ENCODE measurements around the gene EXOC1.

Gene EXOC1

DNA sequence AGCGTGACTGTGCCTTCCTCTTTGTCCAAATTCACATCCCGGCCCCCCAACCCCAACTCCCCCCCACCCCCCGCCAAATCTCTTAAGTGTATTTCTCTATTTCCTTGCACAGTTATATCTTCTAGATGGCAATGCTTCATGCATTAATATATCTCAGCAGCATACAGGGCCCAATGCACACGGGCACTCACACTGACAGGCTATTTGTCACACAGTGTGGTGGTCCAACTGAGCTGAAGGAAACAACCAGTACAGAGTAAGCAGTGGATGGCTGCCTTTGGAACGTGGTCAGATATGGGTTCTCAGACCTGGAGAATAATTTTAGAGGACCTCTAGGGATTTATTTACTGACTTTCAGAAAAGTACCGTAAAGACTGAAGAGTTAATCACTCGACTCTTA is 681 bp downstream of the EXOC1 start:
- peak overlapping the region; percentile 83 for H2AFZ ChIP-seq (ENCODE audit: low read length, unreplicated experiment)
- peaks cover 20% of the 10 kb centered on the region for H3K4me1 ChIP-seq (ENCODE audit: control insufficient read depth, insufficient read depth, low read length, unreplicated experiment)
- peaks cover 8% of the 10 kb centered on the region for H3K36me3 ChIP-seq (ENCODE audit: insufficient read depth, low read length)
- no peaks in the 10 kb centered on the region for H3K27me3 ChIP-seq (ENCODE audit: insufficient read depth, low read length)
- H3K27ac ChIP-seq (ENCODE audit: low read depth, low read length) = peak overlapping the region; percentile 43
- H3K4me3 ChIP-seq (ENCODE audit: low read depth, low read length) = peak overlapping the region; percentile 82
- H3K79me2 ChIP-seq (ENCODE audit: control insufficient read depth, insufficient read depth, low read length, unreplicated experiment) = peaks cover 42% of the 10 kb centered on the region

DNA sequence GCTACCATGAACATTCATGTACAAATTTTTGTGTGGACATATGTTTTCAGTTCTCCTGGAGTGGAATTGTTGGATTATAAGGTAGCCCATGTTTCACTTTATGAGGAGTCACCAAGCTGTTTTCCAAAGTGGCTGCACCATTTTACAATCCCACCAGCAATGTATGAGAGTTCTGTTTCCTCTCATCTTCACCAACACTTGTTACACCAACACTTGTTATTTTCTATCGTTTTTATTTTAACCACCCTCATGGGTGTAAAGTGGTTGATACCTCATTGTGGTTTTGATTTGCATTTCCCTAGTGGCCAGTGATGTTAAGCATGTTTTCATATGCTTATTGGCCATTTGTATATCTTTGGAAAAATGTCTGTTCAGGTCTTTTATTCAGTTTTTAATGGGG is 4.1 kb downstream of the EXOC1 start:
- Histone ChIP-seq H3K27ac (ENCODE audit: low read depth, low read length) (no peak overlapping the region), H3K4me1 (ENCODE audit: control insufficient read depth, insufficient read depth, low read length, unreplicated experiment) (peaks cover 20% of the 10 kb centered on the region), H2AFZ (ENCODE audit: low read length, unreplicated experiment) (no peak overlapping the region), H3K36me3 (ENCODE audit: insufficient read depth, low read length) (peaks cover 8% of the 10 kb centered on the region), H3K4me3 (ENCODE audit: low read depth, low read length) (no peak overlapping the region), H3K27me3 (ENCODE audit: insufficient read depth, low read length) (no peaks in the 10 kb centered on the region), H3K79me2 (ENCODE audit: control insufficient read depth, insufficient read depth, low read length, unreplicated experiment) (peaks cover 46% of the 10 kb centered on the region)

DNA sequence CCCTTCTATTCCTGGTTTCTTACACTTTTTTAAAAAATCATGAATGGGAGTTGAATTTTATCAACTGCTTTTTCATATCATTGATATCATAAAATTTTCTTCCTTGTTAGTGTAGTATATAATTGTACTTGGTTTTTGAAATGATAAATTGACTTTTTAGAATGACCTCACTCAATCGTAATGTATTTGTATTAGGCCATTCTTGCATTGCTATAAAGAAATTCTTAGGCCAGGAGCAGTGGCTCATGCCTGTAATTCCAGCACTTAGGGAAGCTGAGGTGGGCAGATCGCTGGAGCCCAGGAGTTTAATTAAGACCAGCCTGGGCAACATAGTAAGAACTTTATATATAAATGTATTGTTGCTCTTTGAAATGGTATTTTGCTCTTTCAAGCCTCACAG is 6.3 kb downstream of the EXOC1 start:
- no peak overlapping the region for H3K27ac ChIP-seq (ENCODE audit: low read depth, low read length)
- no peak overlapping the region for H3K4me3 ChIP-seq (ENCODE audit: low read depth, low read length)
- H3K4me1 ChIP-seq (ENCODE audit: control insufficient read depth, insufficient read depth, low read length, unreplicated experiment) = peaks cover 15% of the 10 kb centered on the region
- H2AFZ ChIP-seq (ENCODE audit: low read length, unreplicated experiment) = no peak overlapping the region
- H3K79me2 ChIP-seq (ENCODE audit: control insufficient read depth, insufficient read depth, low read length, unreplicated experiment) = peaks cover 35% of the 10 kb centered on the region
- H3K36me3 ChIP-seq (ENCODE audit: insufficient read depth, low read length) = peaks cover 8% of the 10 kb centered on the region
- H3K27me3 ChIP-seq (ENCODE audit: insufficient read depth, low read length) = no peaks in the 10 kb centered on the region

DNA sequence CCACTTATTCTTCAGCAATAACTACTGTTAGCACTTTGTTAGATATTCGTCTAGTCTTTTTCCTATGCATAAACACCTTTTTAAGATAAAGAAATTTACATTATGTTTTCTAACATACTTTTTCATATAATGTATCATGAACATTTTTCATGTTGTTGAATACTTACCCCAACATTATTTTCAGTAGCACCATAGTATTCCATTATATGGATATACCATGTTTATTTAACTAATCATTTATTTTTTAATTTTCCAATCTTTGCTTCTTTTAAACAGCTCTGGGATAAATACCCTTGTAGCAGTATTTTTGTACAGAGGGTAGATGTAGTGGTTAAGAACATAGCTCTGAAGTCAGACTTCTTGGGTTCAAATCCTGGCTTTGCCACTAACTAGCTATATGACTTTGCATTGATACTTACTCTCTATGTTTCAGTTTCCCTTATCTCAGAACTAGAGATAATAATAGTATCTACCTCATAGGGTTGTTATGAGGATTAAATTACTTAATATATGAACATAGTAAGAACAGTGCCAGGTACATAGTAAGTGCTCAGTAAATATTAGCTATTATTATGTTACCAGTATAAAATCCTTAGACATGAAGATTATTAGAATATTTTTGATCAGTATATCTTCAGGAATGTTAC is 11.3 kb downstream of the EXOC1 start:
- Histone ChIP-seq H3K36me3 (ENCODE audit: insufficient read depth, low read length) (peaks cover 5% of the 10 kb centered on the region; the same call in 1 of the 2 replicates), H3K27ac (ENCODE audit: low read depth, low read length) (peak overlapping the region; percentile 83), H2AFZ (ENCODE audit: low read length, unreplicated experiment) (no peak overlapping the region), H3K27me3 (ENCODE audit: insufficient read depth, low read length) (no peaks in the 10 kb centered on the region), H3K4me3 (ENCODE audit: low read depth, low read length) (no peak overlapping the region), H3K4me1 (ENCODE audit: control insufficient read depth, insufficient read depth, low read length, unreplicated experiment) (peaks cover 25% of the 10 kb centered on the region), H3K79me2 (ENCODE audit: control insufficient read depth, insufficient read depth, low read length, unreplicated experiment) (peaks cover 10% of the 10 kb centered on the region)

DNA sequence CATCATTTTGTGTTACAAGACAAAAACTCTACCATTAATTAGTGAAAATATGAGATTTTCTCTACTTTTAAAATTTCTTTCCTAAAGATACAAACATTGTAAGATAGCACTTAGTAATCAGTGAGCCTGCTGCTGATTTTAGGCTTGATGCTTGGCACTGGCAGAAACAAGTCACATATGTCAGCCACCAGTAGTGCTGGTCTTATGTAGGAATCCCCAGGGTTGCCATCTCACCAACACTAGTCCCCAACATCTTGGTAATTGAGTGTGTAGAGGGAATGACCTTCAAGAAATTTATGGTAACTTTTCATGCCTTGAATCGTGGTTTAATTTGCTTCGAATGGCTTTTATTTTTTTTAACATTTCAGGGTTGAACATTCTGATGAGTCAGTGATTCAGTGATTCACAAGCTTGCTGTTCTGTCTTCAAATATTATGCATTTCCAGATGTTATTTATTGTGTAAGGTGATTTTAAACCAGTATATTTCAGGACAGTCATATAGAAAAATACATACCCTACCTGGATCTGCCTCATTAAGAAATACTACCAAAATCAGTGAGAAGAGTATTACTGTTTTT is 11.9 kb downstream of the EXOC1 start:
- peaks cover 8% of the 10 kb centered on the region for H3K79me2 ChIP-seq (ENCODE audit: control insufficient read depth, insufficient read depth, low read length, unreplicated experiment)
- peak overlapping the region; percentile 73 for H2AFZ ChIP-seq (ENCODE audit: low read length, unreplicated experiment)
- peaks cover 25% of the 10 kb centered on the region for H3K4me1 ChIP-seq (ENCODE audit: control insufficient read depth, insufficient read depth, low read length, unreplicated experiment)
- H3K4me3 ChIP-seq (ENCODE audit: low read depth, low read length) = peak overlapping the region; percentile 57
- peaks cover 5% of the 10 kb centered on the region; the same call in 1 of the 2 replicates for H3K36me3 ChIP-seq (ENCODE audit: insufficient read depth, low read length)
- H3K27ac ChIP-seq (ENCODE audit: low read depth, low read length) = peak overlapping the region; percentile 83
- no peaks in the 10 kb centered on the region for H3K27me3 ChIP-seq (ENCODE audit: insufficient read depth, low read length)

DNA sequence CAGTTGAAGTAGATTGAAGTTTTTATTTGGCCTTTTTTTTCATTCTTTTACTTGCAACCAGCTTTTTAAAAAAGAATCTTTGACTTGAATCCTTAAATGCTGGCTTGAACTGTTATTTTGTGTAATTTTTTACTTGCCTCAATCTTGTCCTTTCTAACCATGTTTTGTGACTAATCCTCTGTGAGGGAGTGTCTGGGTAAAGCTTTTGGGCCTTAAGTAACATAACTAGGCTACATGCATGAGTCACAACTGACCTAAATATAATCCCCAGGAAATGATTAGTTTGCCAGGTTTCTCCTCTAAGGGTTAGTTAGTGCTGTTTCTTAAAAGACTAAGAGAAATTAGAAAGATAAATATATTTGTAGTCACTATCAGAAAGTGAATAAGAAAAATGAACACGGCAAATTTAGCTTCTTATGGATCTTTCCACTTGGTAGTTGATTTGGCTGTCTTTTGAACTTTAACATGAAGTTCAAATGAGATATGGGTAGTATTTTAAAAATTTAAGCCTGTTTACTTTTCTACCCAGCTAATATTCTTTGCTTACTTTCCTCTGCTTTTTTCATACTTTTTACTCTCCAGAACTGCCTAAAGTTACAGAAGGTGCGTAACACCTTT is 13.0 kb downstream of the EXOC1 start:
- H3K36me3 ChIP-seq (ENCODE audit: insufficient read depth, low read length) = peaks cover 11% of the 10 kb centered on the region; the same call in 1 of the 2 replicates
- peaks cover 8% of the 10 kb centered on the region for H3K79me2 ChIP-seq (ENCODE audit: control insufficient read depth, insufficient read depth, low read length, unreplicated experiment)
- no peak overlapping the region for H2AFZ ChIP-seq (ENCODE audit: low read length, unreplicated experiment)
- H3K4me1 ChIP-seq (ENCODE audit: control insufficient read depth, insufficient read depth, low read length, unreplicated experiment) = peaks cover 25% of the 10 kb centered on the region
- peak overlapping the region; percentile 58 for H3K4me3 ChIP-seq (ENCODE audit: low read depth, low read length)
- peak overlapping the region; percentile 83 for H3K27ac ChIP-seq (ENCODE audit: low read depth, low read length)
- H3K27me3 ChIP-seq (ENCODE audit: insufficient read depth, low read length) = no peaks in the 10 kb centered on the region

DNA sequence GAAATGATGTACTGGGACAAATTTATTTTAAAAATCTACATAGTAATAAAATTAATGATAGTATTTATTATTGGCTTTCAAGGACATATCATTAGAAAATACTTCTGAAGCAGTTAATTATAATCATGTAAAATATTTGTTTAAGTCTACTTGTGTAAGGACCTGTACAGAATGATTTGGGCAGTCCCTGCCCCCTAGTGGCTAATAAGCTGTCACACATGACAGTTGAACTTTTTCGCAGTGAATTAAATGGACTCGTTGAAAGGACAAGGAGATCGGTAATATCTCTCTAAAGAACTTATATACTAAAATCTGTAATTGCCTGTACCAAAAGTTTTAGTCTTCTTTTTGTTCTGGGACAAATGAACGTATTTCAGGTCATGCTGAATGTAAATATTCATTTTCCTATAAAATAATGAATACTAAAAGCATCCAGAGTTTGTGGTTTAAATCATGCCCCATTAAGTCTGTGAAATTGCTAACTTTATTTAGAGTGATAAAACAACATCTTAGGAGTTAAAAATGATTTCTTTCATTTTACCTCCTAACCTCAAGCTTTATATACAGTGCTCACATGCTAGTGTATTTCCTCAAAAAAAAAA is 13.6 kb downstream of the EXOC1 start:
- peaks cover 25% of the 10 kb centered on the region for H3K4me1 ChIP-seq (ENCODE audit: control insufficient read depth, insufficient read depth, low read length, unreplicated experiment)
- peaks cover 11% of the 10 kb centered on the region; the same call in 1 of the 2 replicates for H3K36me3 ChIP-seq (ENCODE audit: insufficient read depth, low read length)
- peak overlapping the region; percentile 58 for H3K4me3 ChIP-seq (ENCODE audit: low read depth, low read length)
- H3K79me2 ChIP-seq (ENCODE audit: control insufficient read depth, insufficient read depth, low read length, unreplicated experiment) = peaks cover 8% of the 10 kb centered on the region
- peak overlapping the region; percentile 72 for H2AFZ ChIP-seq (ENCODE audit: low read length, unreplicated experiment)
- peak overlapping the region; percentile 83 for H3K27ac ChIP-seq (ENCODE audit: low read depth, low read length)
- no peaks in the 10 kb centered on the region for H3K27me3 ChIP-seq (ENCODE audit: insufficient read depth, low read length)

DNA sequence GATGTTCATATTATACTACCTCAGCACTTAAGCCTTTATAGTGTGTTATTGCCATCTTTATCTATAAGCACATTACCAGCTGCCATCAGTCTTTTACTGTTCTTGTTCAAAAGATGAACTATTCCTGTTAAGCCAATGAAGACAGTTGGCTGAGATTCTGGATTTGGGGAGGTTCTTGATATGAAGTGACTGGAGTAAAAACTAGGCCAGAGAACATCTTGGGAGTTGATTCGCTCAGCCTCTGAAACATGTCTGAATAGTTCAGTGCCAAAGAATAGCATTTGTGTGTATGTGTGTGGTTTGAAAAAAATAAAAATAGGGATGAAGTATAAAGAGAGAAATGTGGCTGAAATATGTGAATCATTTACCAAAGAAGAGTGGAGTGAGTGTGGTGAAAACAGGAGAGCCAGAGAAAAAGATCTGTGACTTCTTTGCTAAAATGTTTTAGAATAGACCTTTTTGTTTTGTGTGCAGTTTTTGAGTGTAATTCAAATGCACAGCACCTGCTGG is 15.2 kb downstream of the EXOC1 start:
- peaks cover 11% of the 10 kb centered on the region; the same call in 1 of the 2 replicates for H3K36me3 ChIP-seq (ENCODE audit: insufficient read depth, low read length)
- peaks cover 25% of the 10 kb centered on the region for H3K4me1 ChIP-seq (ENCODE audit: control insufficient read depth, insufficient read depth, low read length, unreplicated experiment)
- no peak overlapping the region for H3K4me3 ChIP-seq (ENCODE audit: low read depth, low read length)
- peaks cover 8% of the 10 kb centered on the region for H3K79me2 ChIP-seq (ENCODE audit: control insufficient read depth, insufficient read depth, low read length, unreplicated experiment)
- H3K27me3 ChIP-seq (ENCODE audit: insufficient read depth, low read length) = no peaks in the 10 kb centered on the region
- no peak overlapping the region for H3K27ac ChIP-seq (ENCODE audit: low read depth, low read length)
- no peak overlapping the region for H2AFZ ChIP-seq (ENCODE audit: low read length, unreplicated experiment)

DNA sequence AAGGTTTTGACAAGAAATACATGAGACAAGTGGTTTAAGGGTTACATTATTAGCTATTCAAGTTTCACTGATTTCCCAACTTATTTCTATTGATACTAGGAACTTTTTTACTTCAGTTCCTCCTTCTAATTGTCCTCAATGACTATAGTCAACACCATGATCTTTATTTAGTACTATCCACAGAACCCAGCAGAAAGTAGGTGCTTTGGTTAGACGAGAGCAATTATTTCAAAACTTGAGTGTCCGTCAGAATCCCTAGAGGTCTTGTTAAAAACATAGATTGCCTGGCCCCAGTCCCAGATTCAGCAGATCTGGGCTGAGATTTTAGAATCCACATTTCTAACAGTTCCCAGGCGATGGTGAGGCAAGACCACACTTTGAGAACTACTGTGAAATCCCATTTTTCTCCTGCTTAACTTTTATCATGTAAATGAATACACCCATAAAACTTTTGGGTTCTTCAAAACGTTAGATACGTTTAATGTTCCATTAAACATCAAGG is 17.9 kb downstream of the EXOC1 start:
- Histone ChIP-seq H3K79me2 (ENCODE audit: control insufficient read depth, insufficient read depth, low read length, unreplicated experiment) (peaks cover 8% of the 10 kb centered on the region), H2AFZ (ENCODE audit: low read length, unreplicated experiment) (no peak overlapping the region), H3K4me3 (ENCODE audit: low read depth, low read length) (no peak overlapping the region), H3K27ac (ENCODE audit: low read depth, low read length) (no peak overlapping the region), H3K4me1 (ENCODE audit: control insufficient read depth, insufficient read depth, low read length, unreplicated experiment) (peaks cover 9% of the 10 kb centered on the region), H3K27me3 (ENCODE audit: insufficient read depth, low read length) (no peaks in the 10 kb centered on the region), H3K36me3 (ENCODE audit: insufficient read depth, low read length) (peaks cover 17% of the 10 kb centered on the region; the same call in 1 of the 2 replicates)

DNA sequence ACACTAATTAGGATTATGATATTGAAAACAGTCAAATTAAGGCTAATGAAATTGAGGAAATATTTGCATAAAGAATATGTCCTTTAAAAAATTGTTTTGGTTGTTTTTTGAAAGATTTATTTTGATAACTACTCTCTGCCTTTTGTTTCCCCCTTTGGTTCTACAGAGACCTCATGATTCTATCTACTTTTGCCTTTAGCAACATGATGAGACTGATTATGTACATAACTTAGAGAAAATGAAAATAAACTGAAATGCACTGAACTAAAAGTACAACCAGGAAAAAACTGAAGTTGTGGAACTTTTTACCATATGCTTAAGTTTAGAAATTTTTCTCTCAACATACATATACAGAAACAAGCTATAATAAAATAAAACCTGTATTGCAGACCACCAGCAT is 21.4 kb downstream of the EXOC1 start:
- Histone ChIP-seq H3K27me3 (ENCODE audit: insufficient read depth, low read length) (no peaks in the 10 kb centered on the region), H2AFZ (ENCODE audit: low read length, unreplicated experiment) (no peak overlapping the region), H3K4me1 (ENCODE audit: control insufficient read depth, insufficient read depth, low read length, unreplicated experiment) (no peaks in the 10 kb centered on the region), H3K27ac (ENCODE audit: low read depth, low read length) (no peak overlapping the region), H3K79me2 (ENCODE audit: control insufficient read depth, insufficient read depth, low read length, unreplicated experiment) (no peaks in the 10 kb centered on the region), H3K4me3 (ENCODE audit: low read depth, low read length) (no peak overlapping the region), H3K36me3 (ENCODE audit: insufficient read depth, low read length) (peaks cover 21% of the 10 kb centered on the region)
